H1 (cell line): Measurements from ENCODE around the gene THOC7.

Experiments used
- EZH2 ChIP-seq: fragments of 200-600 bp; sonication (generic); IDR thresholded peaks from 2 replicates; pipeline ENCODE4 v1.7.1; 2012; ENCODE audit warnings: low read depth, mild to moderate bottlenecking, moderate library complexity, low read length, inconsistent platforms; ENCODE audit not compliant: severe bottlenecking
- JUN ChIP-seq: IDR thresholded peaks from 2 replicates; pipeline ENCODE4 v1.6.1; 2011; ENCODE audit warnings: low read depth, mild to moderate bottlenecking, improper control_type of control experiment, low read length
- KDM1A ChIP-seq: fragments of 200-600, 300-600 bp; sonication (generic); IDR thresholded peaks from 2 replicates; pipeline ENCODE4 v1.7.1; 2016; ENCODE audit warnings: mild to moderate bottlenecking, low read length, borderline replicate concordance
- NRF1 ChIP-seq: IDR thresholded peaks from 2 replicates; pipeline ENCODE4 v1.6.1; 2011; ENCODE audit warnings: mild to moderate bottlenecking, low read depth, low read length, improper control_type of control experiment
- RXRA ChIP-seq: IDR thresholded peaks from 2 replicates; pipeline ENCODE4 v1.6.1; 2011; ENCODE audit warnings: low read depth, mild to moderate bottlenecking, low read length, moderate library complexity; ENCODE audit not compliant: insufficient read depth
- SIX5 ChIP-seq: IDR thresholded peaks from 2 replicates; pipeline ENCODE4 v1.6.1; 2011; ENCODE audit warnings: mild to moderate bottlenecking, low read depth, low read length
- TF ChIP-seq, protein P1 (sequence below): IDR thresholded peaks from 2 replicates; pipeline ENCODE4 v1.6.1; 2011; ENCODE audit warnings: low read depth, mild to moderate bottlenecking, low read length; ENCODE audit not compliant: insufficient read depth
- TF ChIP-seq, protein P2 (sequence below), 3 experiments: IDR thresholded peaks; 1 replicate in 2 of 3; 2 replicates in 1 of 3; pipeline versions ENCODE4 v1.5.1 to v1.6.1; 2011; ENCODE audit warnings: low read length in 3 of 3, mild to moderate bottlenecking in 3 of 3, inconsistent platforms in 2 of 3, low read depth in 1 of 3, moderate library complexity in 1 of 3; ENCODE audit not compliant: insufficient read depth in 1 of 3; ENCODE audit errors: control extremely low read depth in 1 of 3
- TF ChIP-seq, protein P3 (sequence below): IDR thresholded peaks from 2 replicates; pipeline ENCODE4 v1.6.1; 2012; ENCODE audit warnings: low read length, inconsistent platforms

DNA sequence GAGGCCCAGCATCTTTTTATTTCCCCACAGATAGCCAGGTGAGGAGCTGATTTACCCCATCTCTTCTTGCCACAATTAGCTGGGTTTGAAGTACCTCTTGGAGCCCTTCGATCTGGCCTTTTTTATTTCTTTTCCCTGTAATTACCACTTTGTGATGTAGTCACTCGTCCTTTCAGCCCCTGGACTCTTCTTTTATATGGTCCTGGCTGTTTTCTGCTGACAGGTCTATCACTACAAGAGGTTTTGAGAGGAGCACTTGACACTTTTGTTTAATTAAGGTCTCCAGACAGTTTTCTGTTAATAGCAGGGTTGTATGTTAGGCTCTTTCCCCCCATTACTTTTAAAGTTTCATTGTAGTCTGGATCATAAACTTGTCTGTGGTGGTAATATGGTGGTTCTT is 11.9 kb upstream of the THOC7 start:
- TF ChIP-seq, protein P1, sequence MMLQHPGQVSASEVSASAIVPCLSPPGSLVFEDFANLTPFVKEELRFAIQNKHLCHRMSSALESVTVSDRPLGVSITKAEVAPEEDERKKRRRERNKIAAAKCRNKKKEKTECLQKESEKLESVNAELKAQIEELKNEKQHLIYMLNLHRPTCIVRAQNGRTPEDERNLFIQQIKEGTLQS = no peak
- TF ChIP-seq RXRA (no peak), NRF1 (no peak), SIX5 (no peak), KDM1A (no peak), EZH2 (no peak), JUN (no peak)
- TF ChIP-seq, protein P2, sequence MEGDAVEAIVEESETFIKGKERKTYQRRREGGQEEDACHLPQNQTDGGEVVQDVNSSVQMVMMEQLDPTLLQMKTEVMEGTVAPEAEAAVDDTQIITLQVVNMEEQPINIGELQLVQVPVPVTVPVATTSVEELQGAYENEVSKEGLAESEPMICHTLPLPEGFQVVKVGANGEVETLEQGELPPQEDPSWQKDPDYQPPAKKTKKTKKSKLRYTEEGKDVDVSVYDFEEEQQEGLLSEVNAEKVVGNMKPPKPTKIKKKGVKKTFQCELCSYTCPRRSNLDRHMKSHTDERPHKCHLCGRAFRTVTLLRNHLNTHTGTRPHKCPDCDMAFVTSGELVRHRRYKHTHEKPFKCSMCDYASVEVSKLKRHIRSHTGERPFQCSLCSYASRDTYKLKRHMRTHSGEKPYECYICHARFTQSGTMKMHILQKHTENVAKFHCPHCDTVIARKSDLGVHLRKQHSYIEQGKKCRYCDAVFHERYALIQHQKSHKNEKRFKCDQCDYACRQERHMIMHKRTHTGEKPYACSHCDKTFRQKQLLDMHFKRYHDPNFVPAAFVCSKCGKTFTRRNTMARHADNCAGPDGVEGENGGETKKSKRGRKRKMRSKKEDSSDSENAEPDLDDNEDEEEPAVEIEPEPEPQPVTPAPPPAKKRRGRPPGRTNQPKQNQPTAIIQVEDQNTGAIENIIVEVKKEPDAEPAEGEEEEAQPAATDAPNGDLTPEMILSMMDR (IDR thresholded peaks at IDR 0.05; ENCODE audit: control extremely low read depth in 1 of 3, insufficient read depth in 1 of 3, low read depth in 1 of 3, low read length in 3 of 3) = no peak
- TF ChIP-seq, protein P3, sequence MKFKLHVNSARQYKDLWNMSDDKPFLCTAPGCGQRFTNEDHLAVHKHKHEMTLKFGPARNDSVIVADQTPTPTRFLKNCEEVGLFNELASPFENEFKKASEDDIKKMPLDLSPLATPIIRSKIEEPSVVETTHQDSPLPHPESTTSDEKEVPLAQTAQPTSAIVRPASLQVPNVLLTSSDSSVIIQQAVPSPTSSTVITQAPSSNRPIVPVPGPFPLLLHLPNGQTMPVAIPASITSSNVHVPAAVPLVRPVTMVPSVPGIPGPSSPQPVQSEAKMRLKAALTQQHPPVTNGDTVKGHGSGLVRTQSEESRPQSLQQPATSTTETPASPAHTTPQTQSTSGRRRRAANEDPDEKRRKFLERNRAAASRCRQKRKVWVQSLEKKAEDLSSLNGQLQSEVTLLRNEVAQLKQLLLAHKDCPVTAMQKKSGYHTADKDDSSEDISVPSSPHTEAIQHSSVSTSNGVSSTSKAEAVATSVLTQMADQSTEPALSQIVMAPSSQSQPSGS = no peak
